ENCODE measurements around the gene CATSPER1.
A peak's percentile ranks its signal among the peaks of the same experiment; 100 is the strongest.
"Not testable (repeated sequence)": the region's sequence is repeated elsewhere in the genome, so short reads cannot be mapped to it uniquely, and the experiment has no call there.

Gene CATSPER1

GRCh38 chr11:66011785-66012303 is 14.4 kb downstream of the CATSPER1 start, which contains the start of gene CST6:
Gene CST6 (plus strand): TSS chr11:66012008. CDS start chr11:66012045, 37 bp downstream.
- Mint-ChIP-seq H3K4me1 (peaks cover 18% of the 10 kb centered on the region), H3K27ac (no peak within 1 kb of the TSS), H3K27me3 (ENCODE audit: low read depth, poor library complexity) (peaks cover 35% of the 10 kb centered on the region), H3K4me3 (no peak within 1 kb of the TSS), H3K9me3 (no peaks in the 10 kb centered on the region), H3K36me3 (ENCODE audit: low read depth) (no peaks in the 10 kb centered on the region)
- no peak for DNase-seq
- no peak for TF ChIP-seq CTCF (IDR thresholded peaks at IDR 0.05)

GRCh38 chr11:66011239-66011784 is 15.0 kb downstream of the CATSPER1 start:
- no peaks in the 10 kb centered on the region for H3K36me3 Mint-ChIP-seq (ENCODE audit: low read depth)
- peaks cover 18% of the 10 kb centered on the region for H3K4me1 Mint-ChIP-seq
- no peak overlapping the region for H3K27ac Mint-ChIP-seq
- TF ChIP-seq CTCF (IDR thresholded peaks at IDR 0.05) = no peak
- H3K27me3 Mint-ChIP-seq (ENCODE audit: low read depth, poor library complexity) = peaks cover 35% of the 10 kb centered on the region
- H3K9me3 Mint-ChIP-seq = no peaks in the 10 kb centered on the region
- H3K4me3 Mint-ChIP-seq = no peak overlapping the region
- DNase-seq = no peak

GRCh38 chr11:66010036-66010435 is 16.2 kb downstream of the CATSPER1 start:
- not testable (repeated sequence) for H3K9me3 Mint-ChIP-seq; H3K4me3 Mint-ChIP-seq; H3K36me3 Mint-ChIP-seq (ENCODE audit: low read depth); DNase-seq; H3K27ac Mint-ChIP-seq
- Mint-ChIP-seq H3K4me1 (peaks cover 18% of the 10 kb centered on the region), H3K27me3 (ENCODE audit: low read depth, poor library complexity) (peaks cover 35% of the 10 kb centered on the region)

GRCh38 chr11:66008468-66009101 is 17.7 kb downstream of the CATSPER1 start:
- Mint-ChIP-seq H3K4me1 (peaks cover 19% of the 10 kb centered on the region), H3K4me3 (no peak overlapping the region), H3K27me3 (ENCODE audit: low read depth, poor library complexity) (peaks cover 30% of the 10 kb centered on the region), H3K9me3 (no peaks in the 10 kb centered on the region), H3K36me3 (ENCODE audit: low read depth) (peaks cover 11% of the 10 kb centered on the region), H3K27ac (no peak overlapping the region)
- DNase-seq = peak; percentile 32
- TF ChIP-seq CTCF (IDR thresholded peaks at IDR 0.05) = no peak

GRCh38 chr11:66008095-66008467 is 18.2 kb downstream of the CATSPER1 start:
- H3K27ac Mint-ChIP-seq = no peak overlapping the region
- no peak for TF ChIP-seq CTCF (IDR thresholded peaks at IDR 0.05)
- no peaks in the 10 kb centered on the region for H3K9me3 Mint-ChIP-seq
- no peak overlapping the region for H3K4me3 Mint-ChIP-seq
- peaks cover 11% of the 10 kb centered on the region for H3K36me3 Mint-ChIP-seq (ENCODE audit: low read depth)
- peaks cover 24% of the 10 kb centered on the region for H3K4me1 Mint-ChIP-seq
- no peak for DNase-seq
- peaks cover 25% of the 10 kb centered on the region for H3K27me3 Mint-ChIP-seq (ENCODE audit: low read depth, poor library complexity)

- H3K27me3 Mint-ChIP-seq (ENCODE audit: low read depth, poor library complexity) = peaks cover 20% of the 10 kb centered on the region
- H3K4me1 Mint-ChIP-seq = peaks cover 29% of the 10 kb centered on the region
- TF ChIP-seq CTCF (IDR thresholded peaks at IDR 0.05) = no peak
- no peaks in the 10 kb centered on the region for H3K9me3 Mint-ChIP-seq
- no peak for DNase-seq
- H3K4me3 Mint-ChIP-seq = no peak overlapping the region
- peaks cover 11% of the 10 kb centered on the region for H3K36me3 Mint-ChIP-seq (ENCODE audit: low read depth)
- H3K27ac Mint-ChIP-seq = no peak overlapping the region
Observed at GRCh38 chr11:66007201-66007634, 19.1 kb downstream of the CATSPER1 start.
